ENCODE measurements around the gene WDR70.
A peak's percentile ranks its signal among the peaks of the same experiment; 100 is the strongest.

The WDR70 gene

GRCh38 chr5:37660319-37660718, 281.2 kb downstream of the WDR70 start:
- H3K27ac ChIP-seq (ENCODE audit: low read depth, low read length) = no peak overlapping the region
- no peaks in the 10 kb centered on the region for H3K36me3 ChIP-seq (ENCODE audit: insufficient read depth, low read length)
- no peak overlapping the region for H3K9ac ChIP-seq (ENCODE audit: low read length)
- no peaks in the 10 kb centered on the region for H3K27me3 ChIP-seq (ENCODE audit: control insufficient read depth in 1 of 2, insufficient read depth in 2 of 2, low read length in 2 of 2)
- H3K9me3 ChIP-seq (ENCODE audit: low read length) = no peaks in the 10 kb centered on the region
- no peak overlapping the region for H3K4me3 ChIP-seq (ENCODE audit: low read depth in 1 of 2, low read length in 2 of 2)
- H3K4me1 ChIP-seq (ENCODE audit: insufficient read depth, low read length) = peaks cover 35% of the 10 kb centered on the region

- H3K9me3 ChIP-seq (ENCODE audit: low read length) = no peaks in the 10 kb centered on the region
- no peak overlapping the region for H3K4me3 ChIP-seq (ENCODE audit: low read depth in 1 of 2, low read length in 2 of 2)
- no peak overlapping the region for H3K9ac ChIP-seq (ENCODE audit: low read length)
- H3K27ac ChIP-seq (ENCODE audit: low read depth, low read length) = no peak overlapping the region
- H3K27me3 ChIP-seq (ENCODE audit: control insufficient read depth in 1 of 2, insufficient read depth in 2 of 2, low read length in 2 of 2) = no peaks in the 10 kb centered on the region
- H3K36me3 ChIP-seq (ENCODE audit: insufficient read depth, low read length) = no peaks in the 10 kb centered on the region
- peaks cover 43% of the 10 kb centered on the region for H3K4me1 ChIP-seq (ENCODE audit: insufficient read depth, low read length)
Observed at GRCh38 chr5:37661227-37661920, 282.3 kb downstream of the WDR70 start.

- no peak overlapping the region for H3K4me3 ChIP-seq (ENCODE audit: low read depth in 1 of 2, low read length in 2 of 2)
- no peaks in the 10 kb centered on the region for H3K36me3 ChIP-seq (ENCODE audit: insufficient read depth, low read length)
- no peaks in the 10 kb centered on the region for H3K27me3 ChIP-seq (ENCODE audit: control insufficient read depth in 1 of 2, insufficient read depth in 2 of 2, low read length in 2 of 2)
- no peak overlapping the region for H3K9ac ChIP-seq (ENCODE audit: low read length)
- no peak overlapping the region for H3K27ac ChIP-seq (ENCODE audit: low read depth, low read length)
- peaks cover 49% of the 10 kb centered on the region for H3K4me1 ChIP-seq (ENCODE audit: insufficient read depth, low read length)
- H3K9me3 ChIP-seq (ENCODE audit: low read length) = no peaks in the 10 kb centered on the region
Observed at GRCh38 chr5:37661951-37662350, 282.8 kb downstream of the WDR70 start.

DNA sequence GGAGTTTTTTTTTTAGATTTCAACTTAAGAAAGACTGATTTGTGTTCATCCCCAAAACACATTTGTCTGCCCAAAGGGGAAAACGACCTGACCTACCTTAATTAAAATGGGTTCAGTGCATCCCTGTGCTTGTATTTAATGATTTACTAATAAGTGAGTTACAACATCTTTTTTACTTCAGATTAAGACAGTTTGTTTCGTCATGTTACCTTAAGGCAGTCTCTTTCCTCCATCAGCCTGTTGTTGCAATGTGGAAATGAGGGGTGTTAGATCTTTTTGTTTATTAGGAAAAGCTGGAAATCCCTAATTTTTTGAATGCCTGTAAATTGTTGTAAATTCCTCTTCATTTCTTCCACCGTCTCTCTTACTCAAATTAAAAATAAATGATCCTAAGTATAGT, 283.2 kb downstream of the WDR70 start:
- H3K4me3 ChIP-seq (ENCODE audit: low read depth in 1 of 2, low read length in 2 of 2) = no peak overlapping the region
- no peaks in the 10 kb centered on the region for H3K36me3 ChIP-seq (ENCODE audit: insufficient read depth, low read length)
- no peaks in the 10 kb centered on the region for H3K27me3 ChIP-seq (ENCODE audit: control insufficient read depth in 1 of 2, insufficient read depth in 2 of 2, low read length in 2 of 2)
- no peak overlapping the region for H3K27ac ChIP-seq (ENCODE audit: low read depth, low read length)
- H3K9ac ChIP-seq (ENCODE audit: low read length) = no peak overlapping the region
- H3K4me1 ChIP-seq (ENCODE audit: insufficient read depth, low read length) = peaks cover 53% of the 10 kb centered on the region
- no peaks in the 10 kb centered on the region for H3K9me3 ChIP-seq (ENCODE audit: low read length)

GRCh38 chr5:37662789-37663485, 283.8 kb downstream of the WDR70 start:
- peaks cover 58% of the 10 kb centered on the region for H3K4me1 ChIP-seq (ENCODE audit: insufficient read depth, low read length)
- no peak overlapping the region for H3K4me3 ChIP-seq (ENCODE audit: low read depth in 1 of 2, low read length in 2 of 2)
- H3K27ac ChIP-seq (ENCODE audit: low read depth, low read length) = no peak overlapping the region

DNA sequence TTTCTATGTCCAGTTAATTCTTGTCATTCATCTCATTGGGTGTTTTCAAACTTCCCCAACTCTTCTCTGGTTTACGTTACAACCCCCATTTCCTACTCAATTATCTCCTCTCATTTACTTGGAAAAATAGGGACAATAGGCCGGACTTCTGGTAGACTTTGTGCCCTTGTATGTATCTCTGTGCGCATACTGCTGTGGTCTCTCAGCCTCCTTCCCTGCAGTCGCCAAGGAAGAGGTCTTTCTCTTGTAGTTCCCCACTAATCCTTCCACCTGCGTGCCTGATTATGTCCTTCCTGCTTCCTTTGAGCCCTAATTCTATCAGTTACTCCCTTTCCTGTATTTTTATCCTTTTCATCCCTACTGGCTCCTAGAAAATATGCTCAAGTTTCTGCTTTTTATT, 284.4 kb downstream of the WDR70 start:
- Histone ChIP-seq H3K9ac (ENCODE audit: low read length) (no peak overlapping the region), H3K27ac (ENCODE audit: low read depth, low read length) (no peak overlapping the region), H3K36me3 (ENCODE audit: insufficient read depth, low read length) (no peaks in the 10 kb centered on the region), H3K27me3 (ENCODE audit: control insufficient read depth in 1 of 2, insufficient read depth in 2 of 2, low read length in 2 of 2) (no peaks in the 10 kb centered on the region), H3K4me3 (ENCODE audit: low read depth in 1 of 2, low read length in 2 of 2) (no peak overlapping the region), H3K4me1 (ENCODE audit: insufficient read depth, low read length) (peaks cover 64% of the 10 kb centered on the region), H3K9me3 (ENCODE audit: low read length) (no peaks in the 10 kb centered on the region)

More at GRCh38 chr5:37662789-37663485, 283.8 kb downstream of the WDR70 start:
- H3K9me3 ChIP-seq (ENCODE audit: low read length) = no peaks in the 10 kb centered on the region
- no peak overlapping the region for H3K9ac ChIP-seq (ENCODE audit: low read length)
- no peaks in the 10 kb centered on the region for H3K27me3 ChIP-seq (ENCODE audit: control insufficient read depth in 1 of 2, insufficient read depth in 2 of 2, low read length in 2 of 2)
- no peaks in the 10 kb centered on the region for H3K36me3 ChIP-seq (ENCODE audit: insufficient read depth, low read length)

DNA sequence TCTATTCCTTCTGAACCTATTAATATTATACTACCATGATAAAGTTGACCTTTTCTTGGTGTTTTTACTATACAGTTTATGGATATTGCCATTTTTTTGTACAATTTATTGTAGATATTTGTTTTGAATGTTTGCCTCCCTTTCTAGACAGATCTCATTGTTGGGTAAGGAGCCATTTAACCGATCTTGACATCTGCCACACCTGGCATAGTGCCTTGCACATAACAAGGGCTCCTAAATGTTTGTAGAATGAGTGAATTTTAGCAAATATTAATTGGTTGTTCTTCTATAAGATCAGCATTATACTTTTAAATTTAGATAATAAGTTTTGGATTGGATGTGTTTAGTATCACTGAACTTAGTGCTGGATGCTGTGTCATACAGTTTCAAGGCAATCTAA, 285.4 kb downstream of the WDR70 start:
- Histone ChIP-seq H3K27me3 (ENCODE audit: control insufficient read depth in 1 of 2, insufficient read depth in 2 of 2, low read length in 2 of 2) (no peaks in the 10 kb centered on the region), H3K9ac (ENCODE audit: low read length) (no peak overlapping the region), H3K9me3 (ENCODE audit: low read length) (no peaks in the 10 kb centered on the region), H3K36me3 (ENCODE audit: insufficient read depth, low read length) (no peaks in the 10 kb centered on the region), H3K4me3 (ENCODE audit: low read depth in 1 of 2, low read length in 2 of 2) (no peak overlapping the region), H3K27ac (ENCODE audit: low read depth, low read length) (no peak overlapping the region), H3K4me1 (ENCODE audit: insufficient read depth, low read length) (peaks cover 68% of the 10 kb centered on the region)

GRCh38 chr5:37665272-37665671, 286.2 kb downstream of the WDR70 start:
- peak overlapping the region; percentile 70 for H3K27ac ChIP-seq (ENCODE audit: low read depth, low read length)
- peaks cover 68% of the 10 kb centered on the region for H3K4me1 ChIP-seq (ENCODE audit: insufficient read depth, low read length)
- no peaks in the 10 kb centered on the region for H3K27me3 ChIP-seq (ENCODE audit: control insufficient read depth in 1 of 2, insufficient read depth in 2 of 2, low read length in 2 of 2)
- H3K9me3 ChIP-seq (ENCODE audit: low read length) = no peaks in the 10 kb centered on the region
- no peaks in the 10 kb centered on the region for H3K36me3 ChIP-seq (ENCODE audit: insufficient read depth, low read length)
- peak overlapping the region; percentile 10 for H3K9ac ChIP-seq (ENCODE audit: low read length)
- no peak overlapping the region for H3K4me3 ChIP-seq (ENCODE audit: low read depth in 1 of 2, low read length in 2 of 2)

- Histone ChIP-seq H3K4me1 (ENCODE audit: insufficient read depth, low read length) (peaks cover 67% of the 10 kb centered on the region), H3K27me3 (ENCODE audit: control insufficient read depth in 1 of 2, insufficient read depth in 2 of 2, low read length in 2 of 2) (no peaks in the 10 kb centered on the region), H3K27ac (ENCODE audit: low read depth, low read length) (peak overlapping the region; percentile 70), H3K9ac (ENCODE audit: low read length) (peak overlapping the region; percentile 10), H3K36me3 (ENCODE audit: insufficient read depth, low read length) (no peaks in the 10 kb centered on the region), H3K9me3 (ENCODE audit: low read length) (no peaks in the 10 kb centered on the region), H3K4me3 (ENCODE audit: low read depth in 1 of 2, low read length in 2 of 2) (peak overlapping the region in 1 of 2 donors; percentile 10)
Observed at GRCh38 chr5:37665889-37666288, 286.8 kb downstream of the WDR70 start.

- H3K36me3 ChIP-seq (ENCODE audit: insufficient read depth, low read length) = no peaks in the 10 kb centered on the region
- no peaks in the 10 kb centered on the region for H3K9me3 ChIP-seq (ENCODE audit: low read length)
- H3K4me1 ChIP-seq (ENCODE audit: insufficient read depth, low read length) = peaks cover 52% of the 10 kb centered on the region
- no peak overlapping the region for H3K9ac ChIP-seq (ENCODE audit: low read length)
- H3K27me3 ChIP-seq (ENCODE audit: control insufficient read depth in 1 of 2, insufficient read depth in 2 of 2, low read length in 2 of 2) = no peaks in the 10 kb centered on the region
- no peak overlapping the region for H3K4me3 ChIP-seq (ENCODE audit: low read depth in 1 of 2, low read length in 2 of 2)
- peak overlapping the region; percentile 63 for H3K27ac ChIP-seq (ENCODE audit: low read depth, low read length)
Observed at GRCh38 chr5:37667430-37667829, 288.3 kb downstream of the WDR70 start.

- no peaks in the 10 kb centered on the region for H3K27me3 ChIP-seq (ENCODE audit: control insufficient read depth in 1 of 2, insufficient read depth in 2 of 2, low read length in 2 of 2)
- no peak overlapping the region for H3K4me3 ChIP-seq (ENCODE audit: low read depth in 1 of 2, low read length in 2 of 2)
- no peaks in the 10 kb centered on the region for H3K9me3 ChIP-seq (ENCODE audit: low read length)
- H3K4me1 ChIP-seq (ENCODE audit: insufficient read depth, low read length) = peaks cover 50% of the 10 kb centered on the region
- H3K27ac ChIP-seq (ENCODE audit: low read depth, low read length) = peak overlapping the region; percentile 63
- no peak overlapping the region for H3K9ac ChIP-seq (ENCODE audit: low read length)
- H3K36me3 ChIP-seq (ENCODE audit: insufficient read depth, low read length) = no peaks in the 10 kb centered on the region
Observed at GRCh38 chr5:37667846-37668245, 288.7 kb downstream of the WDR70 start.
